GM12878 (cell line): ENCODE results near the gene CNN3. TPM values are rescaled to one million over a fixed set of nuclear protein-coding genes. Genes with fewer than 3 reads are reported as not detected.

ENCODE experiments used
- ATAC-seq: fragments of 200-7000 bp; cut with Tn5 transposase; 3 replicates; pipeline ENCODE4 v1.9.1; 2020; ENCODE audit warnings: mild to moderate bottlenecking, moderate library complexity
- BruUV-seq: library from RNA; stranded (reverse); fragments of 400-500 nt; replicated peaks from 2 replicates; lab custom pipeline; 2021; lab: Mats Ljungman, UMichigan
- CTCF ChIA-PET: fragments of 300-600 bp; sonication (Branson Sonifier 250); formaldehyde crosslinking; extraction: SDS; loops from one replicate; lab custom pipeline; 2021; ENCODE audit warnings: inconsistent platforms; lab: Yijun Ruan, JAX
- POLR2A ChIA-PET: fragments of 350-600 bp; formaldehyde crosslinking; extraction: SDS; loops from one replicate; lab custom pipeline; 2021; ENCODE audit warnings: inconsistent platforms; lab: Charles Lee
- RAD21 ChIA-PET: fragments of 300-600 bp; sonication (Branson Sonifier 250); formaldehyde crosslinking; loops from one replicate; lab custom pipeline; 2023; ENCODE audit warnings: antibody characterized with exemption; ENCODE audit not compliant: unreplicated experiment; lab: Charles Lee
- SMC1A ChIA-PET: fragments of 300-600 bp; sonication (Branson Sonifier 250); formaldehyde crosslinking; loops from one replicate; lab custom pipeline; 2023; ENCODE audit not compliant: unreplicated experiment, uncharacterized antibody; lab: Charles Lee
- DNase-seq: peaks from one replicate; pipeline ENCODE4 v3.0.0-alpha.2; 2011; ENCODE audit warnings: low read depth, low spot score
- FAIRE-seq: peaks from 3 replicates; lab custom pipeline; 2011; peaks lifted over from hg19 to GRCh38; lab: Jason Lieb, UNC
- H2AFZ ChIP-seq: 2 replicates; pipeline ENCODE4 v1.6.0; 2011; ENCODE audit warnings: low read depth, low read length, control low read depth; ENCODE audit not compliant: control insufficient read depth
- H3K27ac ChIP-seq: 2 replicates; pipeline ENCODE4 v1.5.1; 2011; ENCODE audit warnings: control low read depth; ENCODE audit not compliant: control insufficient read depth, insufficient read depth
- H3K27me3 ChIP-seq, 2 experiments: replicated peaks in 1 of 2; 2 replicates each; pipeline versions ENCODE4 v1.6.0 to v1.6.1; 2011; ENCODE audit warnings: low read length in 1 of 2; ENCODE audit not compliant: control insufficient read depth in 2 of 2, insufficient read depth in 2 of 2
- H3K36me3 ChIP-seq, 2 experiments: 2 replicates each; pipeline ENCODE4 v1.5.1; 2011; ENCODE audit warnings: low read length in 1 of 2; ENCODE audit not compliant: control insufficient read depth in 2 of 2, insufficient read depth in 2 of 2
- H3K4me1 ChIP-seq: 2 replicates; pipeline ENCODE4 v1.6.1; 2011; ENCODE audit warnings: mild to moderate bottlenecking, low read length, moderate library complexity, mixed read lengths; ENCODE audit not compliant: control insufficient read depth, insufficient read depth
- H3K4me2 ChIP-seq: 2 replicates; pipeline ENCODE4 v1.6.0; 2011; ENCODE audit warnings: control low read depth; ENCODE audit not compliant: control insufficient read depth, insufficient read depth
- H3K4me3 ChIP-seq: fragments of 200-600 bp; sonication (generic); 2 replicates; pipeline ENCODE4 v1.5.1; 2016
- H3K79me2 ChIP-seq: 2 replicates; pipeline ENCODE4 v1.6.0; 2011; ENCODE audit warnings: low read length; ENCODE audit not compliant: control insufficient read depth, insufficient read depth
- H3K9ac ChIP-seq: 2 replicates; pipeline ENCODE4 v1.8.0; 2011; ENCODE audit warnings: low read length, control low read depth, mixed read lengths; ENCODE audit not compliant: control insufficient read depth, insufficient read depth
- H3K9me3 ChIP-seq: replicated peaks from 3 replicates; pipeline ENCODE4 v1.5.1; 2011; ENCODE audit warnings: mild to moderate bottlenecking, low read length; ENCODE audit not compliant: control insufficient read depth, insufficient read depth
- H4K20me1 ChIP-seq: 2 replicates; pipeline ENCODE4 v1.6.0; 2011; ENCODE audit not compliant: control insufficient read depth, insufficient read depth
- ASH2L ChIP-seq: fragments of 300-600, 200-600 bp; sonication (generic); IDR thresholded peaks from 2 replicates; pipeline ENCODE4 v1.6.1; 2017; ENCODE audit warnings: low read depth, mild to moderate bottlenecking, borderline replicate concordance
- E4F1 ChIP-seq: fragments of 450-650 bp; IDR thresholded peaks from 2 replicates; pipeline ENCODE4 v1.6.1; 2018; ENCODE audit warnings: borderline replicate concordance, mild to moderate bottlenecking; ENCODE audit not compliant: partially characterized antibody
- GATAD2B ChIP-seq: fragments of 450-650 bp; conservative IDR thresholded peaks from 2 replicates; pipeline ENCODE4 v1.6.1; 2017; ENCODE audit warnings: low read depth, mild to moderate bottlenecking, moderate library complexity
- IKZF1 ChIP-seq: fragments of 450-650 bp; conservative IDR thresholded peaks from 2 replicates; pipeline ENCODE4 v1.6.1; 2017; ENCODE audit warnings: antibody characterized with exemption, mild to moderate bottlenecking
- IRF4 ChIP-seq: IDR thresholded peaks from 2 replicates; pipeline ENCODE4 v1.6.1; 2011; ENCODE audit warnings: low read depth, low read length
- MEF2B ChIP-seq: fragments of 450-650 bp; IDR thresholded peaks from 2 replicates; pipeline ENCODE4 v1.6.1; 2018; ENCODE audit warnings: mild to moderate bottlenecking, moderate library complexity; ENCODE audit not compliant: partially characterized antibody, poor library complexity, severe bottlenecking
- MTA3 ChIP-seq: IDR thresholded peaks from 2 replicates; pipeline ENCODE4 v1.6.1; 2012; ENCODE audit warnings: low read length, inconsistent platforms, borderline replicate concordance
- MYB ChIP-seq: fragments of 150-350 bp; IDR thresholded peaks from 2 replicates; pipeline ENCODE4 v1.6.1; 2014; ENCODE audit warnings: mild to moderate bottlenecking, low read depth, low read length, borderline replicate concordance
- NFIC ChIP-seq: IDR thresholded peaks from 2 replicates; pipeline ENCODE4 v1.6.1; 2012; ENCODE audit warnings: low read depth, mild to moderate bottlenecking, inconsistent platforms, low read length, moderate library complexity
- RAD51 ChIP-seq: fragments of 450-650 bp; IDR thresholded peaks from 2 replicates; pipeline ENCODE4 v1.6.1; 2016; ENCODE audit warnings: moderate library complexity, mild to moderate bottlenecking, inconsistent platforms
- RUNX3 ChIP-seq: IDR thresholded peaks from 2 replicates; pipeline ENCODE4 v1.6.1; 2012; ENCODE audit warnings: low read length, inconsistent platforms
- SP1 ChIP-seq: IDR thresholded peaks from one replicate; pipeline ENCODE4 v1.6.1; 2011; ENCODE audit warnings: low read depth, low read length
- WGBS: methylation state at CpG from one replicate; pipeline ENCODE4 v1.1.6; 2016; ENCODE audit warnings: low lambda C conversion rate; ENCODE audit not compliant: insufficient replicate concordance, insufficient coverage; ENCODE audit errors: missing lambda C conversion rate; 5-methylcytosine and 5-hydroxymethylcytosine counted together
- in situ Hi-C: fragments of 300-500 bp; cut with MboI; formaldehyde crosslinking; loops from 9 replicates; pipeline ENCODE4 v1.14.3; 2018; ENCODE audit warnings: mixed read lengths
- intact Hi-C: fragments of 100-400 bp; cut with micrococcal nuclease; formaldehyde crosslinking; loops from one replicate; pipeline ENCODE4 v1.14.2; 2022; ENCODE audit not compliant: unreplicated experiment
- polyA plus RNA-seq, 11 experiments: library from polyadenylated mRNA; depleted of rRNA in 4 of 11; unstranded in 6 of 11; stranded (reverse) in 5 of 11; fragments of >200 nt; fragmentation: Nextera tagmentation in 4 of 11; fragmentation: Illumina TruSeq in 1 of 11; extraction: Ambion mirVana in 4 of 11; extraction: Trizol in 1 of 11; gene quantifications; 1 replicate in 1 of 11; 2 replicates in 10 of 11; pipeline versions ENCODE4 v1.2.1 to v1.2.3, GENCODE V29; 2011 to 2016; ENCODE audit warnings: inconsistent platforms in 2 of 11, missing spikeins in 2 of 11, low read depth in 1 of 11
- total RNA-seq, 4 experiments: library from RNA; depleted of rRNA in 3 of 4; stranded (reverse); fragments of >200 nt in 3 of 4; fragmentation: Illumina TruSeq in 1 of 4; extraction: Trizol in 1 of 4; gene quantifications; 2 replicates each; pipeline versions ENCODE4 v1.2.1 to v1.2.3, GENCODE V29; 2013 to 2021
- TF ChIP-seq, protein P1 (sequence below): IDR thresholded peaks from 2 replicates; pipeline ENCODE4 v1.6.1; 2012; ENCODE audit warnings: improper control_type of control experiment, low read depth, low read length; ENCODE audit not compliant: insufficient replicate concordance

The CNN3 gene
- total and polyA plus RNA-seq, 10 of the 15 experiments (the other 5 are each of a cell fraction or from before 2014, with no cell fraction given): 0.20 to 48.4 (median 34.3) TPM

DNA sequence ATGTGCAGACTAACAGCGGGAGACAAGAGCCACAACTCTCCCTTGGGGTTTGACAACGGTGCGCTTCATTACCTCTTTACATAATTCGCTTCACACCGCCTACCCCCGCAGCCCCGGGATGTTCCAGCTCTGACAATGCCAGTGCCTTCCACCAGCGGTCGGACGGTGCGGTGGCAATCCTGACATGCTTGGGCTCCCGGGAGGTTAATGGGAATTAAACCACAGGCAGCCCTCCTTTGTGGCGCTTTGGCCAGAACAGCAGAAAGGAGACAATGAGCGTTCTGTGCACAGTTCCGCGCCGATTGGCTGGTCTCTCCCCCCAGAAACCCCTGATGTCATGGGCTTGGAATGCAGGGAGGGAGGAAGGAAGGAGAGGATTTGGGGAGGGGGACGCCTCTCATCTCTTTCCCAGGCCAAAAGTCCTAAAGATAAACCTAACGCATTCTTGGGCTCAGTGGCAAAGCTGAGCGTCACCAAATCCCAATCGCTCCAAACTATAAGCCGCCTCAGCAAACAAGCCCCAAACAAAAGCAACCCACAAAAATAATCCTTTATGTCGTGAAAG lies 1.3 kb downstream of the CNN3 start:
- DNase-seq (peak; percentile 5), FAIRE-seq (no peak), ATAC-seq (peak; percentile 63)
- intact Hi-C loops (no loop called here), in situ Hi-C loops (no loop called here)
- no TSS peak for BruUV-seq
- H3K27ac ChIP-seq: no peak overlapping the region
- TF ChIP-seq RUNX3 (peak; percentile 11; the same call in 1 of the 2 replicates), IKZF1 (no peak), GATAD2B (no peak), MEF2B (peak; percentile 42), IRF4 (no peak), MYB (no peak), NFIC (no peak), ASH2L (no peak), RAD51 (no peak), MTA3 (no peak), SP1 (no peak), E4F1 (no peak)
- TF ChIP-seq, protein P1, sequence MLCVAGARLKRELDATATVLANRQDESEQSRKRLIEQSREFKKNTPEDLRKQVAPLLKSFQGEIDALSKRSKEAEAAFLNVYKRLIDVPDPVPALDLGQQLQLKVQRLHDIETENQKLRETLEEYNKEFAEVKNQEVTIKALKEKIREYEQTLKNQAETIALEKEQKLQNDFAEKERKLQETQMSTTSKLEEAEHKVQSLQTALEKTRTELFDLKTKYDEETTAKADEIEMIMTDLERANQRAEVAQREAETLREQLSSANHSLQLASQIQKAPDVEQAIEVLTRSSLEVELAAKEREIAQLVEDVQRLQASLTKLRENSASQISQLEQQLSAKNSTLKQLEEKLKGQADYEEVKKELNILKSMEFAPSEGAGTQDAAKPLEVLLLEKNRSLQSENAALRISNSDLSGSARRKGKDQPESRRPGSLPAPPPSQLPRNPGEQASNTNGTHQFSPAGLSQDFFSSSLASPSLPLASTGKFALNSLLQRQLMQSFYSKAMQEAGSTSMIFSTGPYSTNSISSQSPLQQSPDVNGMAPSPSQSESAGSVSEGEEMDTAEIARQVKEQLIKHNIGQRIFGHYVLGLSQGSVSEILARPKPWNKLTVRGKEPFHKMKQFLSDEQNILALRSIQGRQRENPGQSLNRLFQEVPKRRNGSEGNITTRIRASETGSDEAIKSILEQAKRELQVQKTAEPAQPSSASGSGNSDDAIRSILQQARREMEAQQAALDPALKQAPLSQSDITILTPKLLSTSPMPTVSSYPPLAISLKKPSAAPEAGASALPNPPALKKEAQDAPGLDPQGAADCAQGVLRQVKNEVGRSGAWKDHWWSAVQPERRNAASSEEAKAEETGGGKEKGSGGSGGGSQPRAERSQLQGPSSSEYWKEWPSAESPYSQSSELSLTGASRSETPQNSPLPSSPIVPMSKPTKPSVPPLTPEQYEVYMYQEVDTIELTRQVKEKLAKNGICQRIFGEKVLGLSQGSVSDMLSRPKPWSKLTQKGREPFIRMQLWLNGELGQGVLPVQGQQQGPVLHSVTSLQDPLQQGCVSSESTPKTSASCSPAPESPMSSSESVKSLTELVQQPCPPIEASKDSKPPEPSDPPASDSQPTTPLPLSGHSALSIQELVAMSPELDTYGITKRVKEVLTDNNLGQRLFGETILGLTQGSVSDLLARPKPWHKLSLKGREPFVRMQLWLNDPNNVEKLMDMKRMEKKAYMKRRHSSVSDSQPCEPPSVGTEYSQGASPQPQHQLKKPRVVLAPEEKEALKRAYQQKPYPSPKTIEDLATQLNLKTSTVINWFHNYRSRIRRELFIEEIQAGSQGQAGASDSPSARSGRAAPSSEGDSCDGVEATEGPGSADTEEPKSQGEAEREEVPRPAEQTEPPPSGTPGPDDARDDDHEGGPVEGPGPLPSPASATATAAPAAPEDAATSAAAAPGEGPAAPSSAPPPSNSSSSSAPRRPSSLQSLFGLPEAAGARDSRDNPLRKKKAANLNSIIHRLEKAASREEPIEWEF: no peak
- no peaks in the 10 kb centered on the region for H4K20me1 ChIP-seq
- H3K9ac ChIP-seq: no peak overlapping the region; the same call in 1 of the 2 replicates
- ChIA-PET POLR2A (no interaction called here), CTCF (no interaction called here), SMC1A (no interaction called here), RAD21 (no interaction called here)
- H3K27me3 ChIP-seq: peaks cover 3 to 7% of the 10 kb centered on the region in 2 experiments; a peak in 3 of 4 replicates
- H2AFZ ChIP-seq: no peak overlapping the region; the same call in 1 of the 2 replicates
- 3% methylated on average over 22 of the region's 23 CpGs for WGBS
- no peaks in the 10 kb centered on the region for H3K9me3 ChIP-seq
- H3K4me2 ChIP-seq: peak overlapping the region; percentile 39; the same call in 1 of the 2 replicates
- peaks cover 2% of the 10 kb centered on the region; the same call in 1 of the 2 replicates for H3K79me2 ChIP-seq
- no peaks in the 10 kb centered on the region for H3K4me1 ChIP-seq
- H3K36me3 ChIP-seq: no peaks in the 10 kb centered on the region
- peak overlapping the region; percentile 54 for H3K4me3 ChIP-seq
